Heart left ventricle (tissue), 16 donors: ENCODE measurements around the gene VPREB1. TPM values are rescaled to one million over a fixed set of nuclear protein-coding genes. Genes with fewer than 3 reads are reported as not detected.

ENCODE experiments used
- ATAC-seq, 4 donors: fragments of 200-7000 bp; cut with Tn5 transposase; one replicate each; pipeline ENCODE4 v1.9.1; 2020 to 2022; ENCODE audit warnings: moderate library complexity in 4 of 4, mild to moderate bottlenecking in 3 of 4, moderate number of reproducible peaks in 1 of 4
- DNase-seq, 5 donors: peaks; one replicate each; pipeline ENCODE4 v3.0.0-alpha.2; 2020
- H3K27ac ChIP-seq, 12 donors: fragments of 200-600 bp; sonication (generic) in 4 of 12; one replicate each; pipeline versions ENCODE4 v1.5.0 to v1.8.0; 2016 to 2022; ENCODE audit warnings: mild to moderate bottlenecking in 2 of 12
- H3K27me3 ChIP-seq, 9 donors: fragments of 200-600 bp; sonication (generic) in 2 of 9; one replicate each; pipeline versions ENCODE4 v1.5.1 to v1.8.0; 2016 to 2022; ENCODE audit warnings: mild to moderate bottlenecking in 3 of 9
- H3K36me3 ChIP-seq, 9 donors: fragments of 200-600 bp; sonication (generic) in 2 of 9; one replicate each; pipeline versions ENCODE4 v1.5.0 to v1.8.0; 2018 to 2022; ENCODE audit warnings: mild to moderate bottlenecking in 2 of 9
- H3K4me1 ChIP-seq, 12 donors: fragments of 200-600 bp; sonication (generic) in 4 of 12; one replicate each; pipeline versions ENCODE4 v1.5.0 to v1.8.0; 2016 to 2022; ENCODE audit warnings: mild to moderate bottlenecking in 3 of 12
- H3K4me3 ChIP-seq, 12 donors: fragments of 200-600 bp; sonication (generic) in 4 of 12; one replicate each; pipeline versions ENCODE4 v1.5.0 to v1.8.0; 2017 to 2022; ENCODE audit warnings: mild to moderate bottlenecking in 9 of 12, moderate library complexity in 4 of 12
- H3K9me3 ChIP-seq, 12 donors: fragments of 200-600 bp; sonication (generic) in 4 of 12; one replicate each; pipeline versions ENCODE4 v1.5.0 to v1.8.0; 2016 to 2022; ENCODE audit warnings: mild to moderate bottlenecking in 1 of 12
- CTCF ChIP-seq, 12 donors: fragments of 200-600 bp; sonication (generic) in 4 of 12; IDR thresholded peaks; one replicate each; pipeline versions ENCODE4 v1.5.0 to v1.8.0; 2018 to 2022; ENCODE audit warnings: antibody characterized with exemption in 12 of 12, mild to moderate bottlenecking in 5 of 12
- POLR2A ChIP-seq, 2 donors: fragments of 450-650 bp; IDR thresholded peaks; one replicate each; pipeline ENCODE4 v1.6.1; 2017; ENCODE audit warnings: antibody characterized with exemption in 2 of 2, mild to moderate bottlenecking in 2 of 2, moderate library complexity in 2 of 2
- WGBS, 4 donors: extraction: QIAGEN DNeasy Blood & Tissue Kit in 2 of 4; methylation state at CpG; one replicate each; pipeline versions ENCODE4 v1.1.5 to v1.1.7; 2013 to 2018; 5-methylcytosine and 5-hydroxymethylcytosine counted together
- intact Hi-C, 10 donors: fragments of 100-400 bp; cut with DNase I; formaldehyde crosslinking; loops; one replicate each; pipeline versions ENCODE4 v1.11.1 to v1.14.2; 2022
- polyA plus RNA-seq, 2 donors: library from polyadenylated mRNA; stranded (reverse); fragments of 200-250 nt; gene quantifications; one replicate each; pipeline ENCODE4 v1.2.3, GENCODE V29; 2013
- total RNA-seq, 9 donors: library from RNA; depleted of rRNA in 2 of 9; stranded (reverse); fragments of >200 nt in 2 of 9; fragmentation: NEBNext Ultra II Directional in 3 of 9; extraction: Animal tissue kit (Norgen Biotek cat#: 25700) in 3 of 9; gene quantifications; one replicate each; pipeline versions ENCODE4 v1.1.0 to v1.2.4, GENCODE V29; 2016 to 2023
- donor health status: ischemic (EF 13 %, LVEDD 7.1; RV severe dilation, severe dysfunction).
- donor health status: healthy with polysubstance abuse.
- donor health status: DM: no; HTN: yes; CAD: no.
- donor health status: DM: no; HTN: no; CAD: no.
- donor health status: ischemic (EF 25% LVEDD 6.9; RV normal size, moderate dysfunction).
- donor health status: ischemic (EF 25% LVEDD 5.7; RV mildly dilated, moderate dysfunction).
- donor health status: healthy.
- donor health status: DM: yes; HTN: yes; CAD: no.
- donor health status: ischemic (EF 35%, LVEDD 5.7; RV mildly dilated, moderate dysfunction).
- donor health status: nonischemic (EF 11% LVEDD 7.7; RV severe dilation, severe dysfunction).
- donor health status: DM: yes; HTN: yes; CAD: no.
- donor health status: PGD.
- donor health status: ischemic (EF 29% LVEDD 5.4; RV normal size, mild dysfunction).
- donor health status: nonischemic (EF 23%, LVEDD 6.1; RV moderate dilation, normal function).

The VPREB1 gene
- total and polyA plus RNA-seq, 11 donors, result not detected

- Histone ChIP-seq H3K27ac (no peak overlapping the region), H3K27me3 (peaks cover 0 to 49% (median 8%) of the 10 kb centered on the region in 9 donors), H3K4me1 (no peaks in the 10 kb centered on the region), H3K4me3 (no peak overlapping the region), H3K9me3 (no peaks in the 10 kb centered on the region), H3K36me3 (no peaks in the 10 kb centered on the region)
- intact Hi-C loops, result no loop called here
- WGBS, 4 donors, result 46 to 76% (median 52%) methylated on average over 4 to 6 of the region's 6 CpGs
- ATAC-seq (no peak), DNase-seq (no peak)
- TF ChIP-seq CTCF (IDR thresholded peaks at IDR 0.05) (no peak), POLR2A (IDR thresholded peaks at IDR 0.05) (no peak)
Observed at GRCh38 chr22:22243033-22243680, 1.4 kb upstream of the VPREB1 start.

DNA sequence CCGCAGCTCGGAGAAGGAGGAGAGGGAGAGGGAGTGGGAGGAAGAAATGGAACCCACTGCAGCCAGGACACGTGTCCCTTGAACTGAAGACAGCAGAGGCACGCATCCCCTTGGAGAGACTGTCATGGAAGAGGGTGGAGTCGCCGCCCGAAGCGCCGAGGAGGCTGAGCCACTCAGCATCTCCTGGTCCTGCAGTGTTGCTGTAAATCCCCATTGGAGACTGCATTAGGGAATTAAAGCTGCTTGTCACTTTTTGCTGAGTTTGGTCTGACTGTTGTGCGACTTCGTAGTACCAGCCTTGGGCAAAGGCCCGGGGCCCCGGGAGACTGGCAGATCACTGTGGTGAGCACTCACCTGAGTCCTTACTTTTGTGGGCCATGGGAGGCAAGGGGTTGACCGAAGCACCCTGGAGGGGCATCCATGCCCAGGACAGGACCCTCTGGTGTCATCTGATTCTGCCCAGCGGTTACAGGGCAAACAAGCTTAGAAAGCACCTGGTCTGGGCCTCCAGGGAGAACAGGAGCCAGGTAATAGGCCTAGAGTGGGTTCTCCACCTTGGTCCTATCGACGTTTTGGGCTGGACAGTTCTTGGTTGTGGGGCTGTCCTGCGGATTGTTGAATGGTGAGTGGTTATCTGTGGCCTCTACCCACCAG lies 797 bp downstream of the VPREB1 start:
- H3K4me1 ChIP-seq, result no peaks in the 10 kb centered on the region
- TF ChIP-seq POLR2A (IDR thresholded peaks at IDR 0.05) (no peak), CTCF (IDR thresholded peaks at IDR 0.05) (no peak)
- H3K27ac ChIP-seq, result no peak overlapping the region
- intact Hi-C loops, result no loop called here
- no peak overlapping the region for H3K4me3 ChIP-seq
- whole genome bisulfite sequencing, 4 donors, result 75 to 80% (median 76%) methylated on average over 12 to 18 of the region's 18 CpGs
- peaks cover 0 to 42% (median 8%) of the 10 kb centered on the region in 9 donors for H3K27me3 ChIP-seq
- DNase-seq (no peak), ATAC-seq (no peak)
- no peaks in the 10 kb centered on the region for H3K9me3 ChIP-seq
- no peaks in the 10 kb centered on the region for H3K36me3 ChIP-seq

DNA sequence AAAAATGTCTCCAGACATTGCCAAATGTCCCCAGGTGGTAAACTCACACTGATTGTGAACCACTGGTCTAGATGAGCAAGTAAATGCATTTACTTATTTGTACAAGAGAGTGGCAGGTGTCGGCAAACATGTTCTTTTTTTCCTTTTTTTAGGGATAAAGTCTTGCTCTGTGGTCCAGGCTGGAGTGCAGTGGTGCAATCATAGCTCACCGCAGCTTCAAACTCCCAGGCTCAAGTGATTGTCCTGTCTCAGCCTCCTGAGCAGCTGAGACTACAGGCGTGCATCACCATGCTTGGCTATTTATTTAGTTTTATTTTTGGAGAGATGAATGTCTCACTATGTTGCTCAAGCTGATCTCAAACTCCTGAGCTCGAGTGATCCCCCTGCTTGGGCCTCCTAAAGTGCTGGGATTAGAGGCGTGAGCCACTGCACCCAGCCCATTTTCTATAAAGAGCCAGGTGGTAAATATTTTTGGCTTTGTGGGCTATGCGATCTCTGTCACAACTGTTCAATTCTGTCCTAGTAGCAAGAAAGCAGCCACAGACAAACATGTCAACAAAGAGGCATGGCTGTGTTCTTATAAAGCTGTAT lies 1.4 kb downstream of the VPREB1 start:
- DNase-seq, result no peak
- no peaks in the 10 kb centered on the region for H3K4me1 ChIP-seq
- ATAC-seq, result no peak
- peaks cover 0 to 42% (median 8%) of the 10 kb centered on the region in 9 donors for H3K27me3 ChIP-seq
- H3K36me3 ChIP-seq, result no peaks in the 10 kb centered on the region
- no peaks in the 10 kb centered on the region for H3K9me3 ChIP-seq
- intact Hi-C loops, result no loop called here
- H3K4me3 ChIP-seq, result no peak overlapping the region
- TF ChIP-seq POLR2A (IDR thresholded peaks at IDR 0.05) (no peak), CTCF (IDR thresholded peaks at IDR 0.05) (no peak)
- WGBS, 4 donors, result 61 to 76% (median 69%) methylated on average over 6 of the region's 6 CpGs
- no peak overlapping the region for H3K27ac ChIP-seq

DNA sequence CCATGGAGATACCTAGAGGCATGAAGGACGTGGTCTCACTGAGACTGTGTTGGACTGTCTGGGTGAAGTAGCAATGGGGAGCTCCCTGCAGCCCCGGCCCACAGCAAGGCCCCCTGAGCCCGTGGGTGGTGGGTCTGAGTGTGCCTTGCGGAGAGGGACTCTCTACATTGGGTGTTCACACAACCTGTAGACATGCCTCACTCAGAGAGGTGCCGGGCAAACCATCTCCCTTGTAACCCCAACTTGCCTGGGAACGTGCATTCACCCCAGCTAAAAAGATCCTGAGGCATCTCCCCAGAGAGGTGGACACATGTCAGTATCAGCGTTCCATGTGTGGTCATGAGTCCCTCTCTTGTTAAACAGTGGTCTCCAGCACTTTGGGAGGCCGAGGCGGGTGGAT lies 2.1 kb downstream of the VPREB1 start:
- peaks cover 0 to 37% (median 7%) of the 10 kb centered on the region in 9 donors for H3K27me3 ChIP-seq
- no peak overlapping the region for H3K27ac ChIP-seq
- no peak for DNase-seq
- no peaks in the 10 kb centered on the region for H3K4me1 ChIP-seq
- 67 to 86% (median 72%) methylated on average over 5 to 9 of the region's 9 CpGs for WGBS, 4 donors
- intact Hi-C loops, result no loop called here
- no peaks in the 10 kb centered on the region for H3K9me3 ChIP-seq
- ATAC-seq, result no peak
- H3K4me3 ChIP-seq, result no peak overlapping the region
- no peak for TF ChIP-seq POLR2A (IDR thresholded peaks at IDR 0.05)
- TF ChIP-seq CTCF (IDR thresholded peaks at IDR 0.05), result no peak
- no peaks in the 10 kb centered on the region for H3K36me3 ChIP-seq
